H9 (cell line): ENCODE results near the gene HSDL2. TPM values are rescaled to one million over a fixed set of nuclear protein-coding genes. Genes with fewer than 3 reads are reported as not detected.
"Not testable (repeated sequence)": the region's sequence is repeated elsewhere in the genome, so short reads cannot be mapped to it uniquely, and the experiment has no call there.

ENCODE experiments used
- DNase-seq: peaks from one replicate; pipeline ENCODE4 v3.0.0-alpha.2; 2017
- H2AFZ ChIP-seq: one replicate; pipeline ENCODE4 v1.6.1; 2013; ENCODE audit warnings: mild to moderate bottlenecking, low read length, control low read depth, moderate library complexity
- H2AK5ac ChIP-seq: 2 replicates; pipeline ENCODE4 v1.6.1; 2013; ENCODE audit warnings: low read length, control low read depth, mixed read lengths; ENCODE audit not compliant: insufficient read length
- H2BK120ac ChIP-seq: one replicate; pipeline ENCODE4 v1.6.1; 2013; ENCODE audit warnings: low read depth, mild to moderate bottlenecking, low read length, control low read depth, inconsistent platforms; ENCODE audit not compliant: poor library complexity, severe bottlenecking
- H2BK12ac ChIP-seq: 2 replicates; pipeline ENCODE4 v1.6.1; 2013; ENCODE audit warnings: low read length, control low read depth, mixed read lengths, low read depth; ENCODE audit not compliant: insufficient read length
- H2BK15ac ChIP-seq: 2 replicates; pipeline ENCODE4 v1.6.1; 2013; ENCODE audit warnings: low read depth, low read length, control low read depth
- H2BK20ac ChIP-seq: one replicate; pipeline ENCODE4 v1.6.1; 2013; ENCODE audit warnings: low read depth, mild to moderate bottlenecking, low read length, control low read depth, inconsistent platforms; ENCODE audit not compliant: poor library complexity, severe bottlenecking
- H2BK5ac ChIP-seq: 2 replicates; pipeline ENCODE4 v1.6.1; 2013; ENCODE audit warnings: low read length, control low read depth, mixed read lengths; ENCODE audit not compliant: insufficient read length
- H3K14ac ChIP-seq: 2 replicates; pipeline ENCODE4 v1.6.1; 2013; ENCODE audit warnings: low read length, control low read depth; ENCODE audit not compliant: insufficient read depth
- H3K18ac ChIP-seq: 2 replicates; pipeline ENCODE4 v1.6.1; 2013; ENCODE audit warnings: low read depth, mild to moderate bottlenecking, mixed read lengths, low read length, control low read depth; ENCODE audit not compliant: insufficient read length
- H3K23ac ChIP-seq: 2 replicates; pipeline ENCODE4 v1.6.1; 2013; ENCODE audit warnings: low read length, control low read depth, mixed read lengths, low read depth; ENCODE audit not compliant: insufficient read length
- H3K23me2 ChIP-seq: 2 replicates; pipeline ENCODE4 v1.6.1; 2013; ENCODE audit warnings: low read depth, mild to moderate bottlenecking, mixed read lengths, low read length, control low read depth; ENCODE audit not compliant: insufficient read length, poor library complexity, severe bottlenecking
- H3K27ac ChIP-seq: 2 replicates; pipeline ENCODE4 v1.5.1; 2013; ENCODE audit warnings: low read length, control low read depth, mixed read lengths, low read depth; ENCODE audit not compliant: insufficient read length
- H3K27me3 ChIP-seq: 2 replicates; pipeline ENCODE4 v1.6.1; 2013; ENCODE audit warnings: low read length, control low read depth, inconsistent platforms; ENCODE audit not compliant: insufficient read depth
- H3K4ac ChIP-seq: 2 replicates; pipeline ENCODE4 v1.6.1; 2013; ENCODE audit warnings: low read depth, mild to moderate bottlenecking, control low read depth, inconsistent platforms, low read length, moderate library complexity
- H3K4me1 ChIP-seq: 2 replicates; pipeline ENCODE4 v1.6.1; 2013; ENCODE audit warnings: low read length, control low read depth, inconsistent platforms; ENCODE audit not compliant: insufficient read depth
- H3K4me2 ChIP-seq: 2 replicates; pipeline ENCODE4 v1.6.1; 2013; ENCODE audit warnings: low read length, control low read depth, mixed read lengths; ENCODE audit not compliant: insufficient read length, insufficient read depth
- H3K56ac ChIP-seq: 2 replicates; pipeline ENCODE4 v1.6.1; 2013; ENCODE audit warnings: low read depth, mild to moderate bottlenecking, mixed read lengths, low read length, control low read depth; ENCODE audit not compliant: insufficient read length
- H3K79me1 ChIP-seq: 2 replicates; pipeline ENCODE4 v1.6.1; 2013; ENCODE audit warnings: low read depth, mild to moderate bottlenecking, moderate library complexity, low read length, control low read depth, inconsistent platforms; ENCODE audit not compliant: insufficient read depth, poor library complexity, severe bottlenecking
- H3K79me2 ChIP-seq: 2 replicates; pipeline ENCODE4 v1.6.1; 2013; ENCODE audit warnings: low read length, control low read depth, inconsistent platforms; ENCODE audit not compliant: insufficient read depth
- H3K9ac ChIP-seq: 2 replicates; pipeline ENCODE4 v1.6.1; 2013; ENCODE audit warnings: low read length, control low read depth, mixed read lengths; ENCODE audit not compliant: insufficient read length; ENCODE audit errors: extremely low read depth
- H3K9me3 ChIP-seq: one replicate; pipeline ENCODE4 v1.6.1; 2013; ENCODE audit warnings: low read depth, low read length, inconsistent platforms; ENCODE audit not compliant: control insufficient read depth
- H3T11ph ChIP-seq: one replicate; pipeline ENCODE4 v1.6.1; 2013; ENCODE audit warnings: mild to moderate bottlenecking, low read length, control low read depth, inconsistent platforms
- H4K20me1 ChIP-seq: one replicate; pipeline ENCODE4 v1.6.1; 2013; ENCODE audit not compliant: control insufficient read depth, insufficient read length, insufficient read depth
- H4K5ac ChIP-seq: 2 replicates; pipeline ENCODE4 v1.6.1; 2013; ENCODE audit warnings: low read depth, mild to moderate bottlenecking, mixed read lengths, low read length, control low read depth; ENCODE audit not compliant: insufficient read length
- H4K8ac ChIP-seq: replicated peaks from 2 replicates; pipeline ENCODE4 v1.6.1; 2013; ENCODE audit warnings: low read length, control low read depth, mixed read lengths, low read depth; ENCODE audit not compliant: insufficient read length
- H4K91ac ChIP-seq: 2 replicates; pipeline ENCODE4 v1.6.1; 2013; ENCODE audit warnings: low read depth, mild to moderate bottlenecking, moderate library complexity, mixed read lengths, low read length, control low read depth; ENCODE audit not compliant: insufficient read length
- H3K27ac Mint-ChIP-seq, 3 experiments: 2 replicates in 2 of 3; 3 replicates in 1 of 3; pipeline ENCODE4 v1.8.0; 2020 to 2021; ENCODE audit warnings: mixed read lengths in 3 of 3, mild to moderate bottlenecking in 1 of 3, moderate library complexity in 1 of 3
- H3K27me3 Mint-ChIP-seq: 2 replicates; pipeline ENCODE4 v1.8.0; 2021; ENCODE audit warnings: low read depth, mild to moderate bottlenecking, moderate library complexity, mixed read lengths
- H3K36me3 Mint-ChIP-seq, 3 experiments: 2 replicates in 2 of 3; 3 replicates in 1 of 3; pipeline ENCODE4 v1.8.0; 2020 to 2021; ENCODE audit warnings: low read depth in 3 of 3, mixed read lengths in 3 of 3; ENCODE audit not compliant: insufficient read depth in 1 of 3
- H3K4me1 Mint-ChIP-seq, 2 experiments: 2 replicates each; pipeline ENCODE4 v1.8.0; 2020; ENCODE audit warnings: mixed read lengths in 2 of 2
- H3K4me3 Mint-ChIP-seq, 2 experiments: 2 replicates in 1 of 2; 3 replicates in 1 of 2; pipeline ENCODE4 v1.8.0; 2020 to 2021; ENCODE audit warnings: mild to moderate bottlenecking in 2 of 2, mixed read lengths in 2 of 2, moderate library complexity in 1 of 2
- H3K9me3 Mint-ChIP-seq, 2 experiments: 2 replicates in 1 of 2; 3 replicates in 1 of 2; pipeline ENCODE4 v1.8.0; 2020; ENCODE audit warnings: mild to moderate bottlenecking in 2 of 2, mixed read lengths in 2 of 2, moderate library complexity in 1 of 2
- WGBS: extraction: QIAGEN DNeasy Blood & Tissue Kit; methylation state at CpG from one replicate; pipeline ENCODE4 v1.1.7; 2013; ENCODE audit warnings: missing lambda C conversion rate, low lambda C conversion rate, mixed read lengths; ENCODE audit not compliant: insufficient read length; ENCODE audit errors: extremely low coverage; 5-methylcytosine and 5-hydroxymethylcytosine counted together
- total RNA-seq: library from RNA; stranded (reverse); gene quantifications from 2 replicates; pipeline ENCODE4 v1.2.1, GENCODE V29; 2021
- TF ChIP-seq, protein P1 (sequence below): fragments of 200-600 bp; sonication (generic); conservative IDR thresholded peaks from 3 replicates; pipeline ENCODE4 v1.8.0; 2021; ENCODE audit warnings: antibody characterized with exemption, mild to moderate bottlenecking

The HSDL2 gene
- total RNA-seq, 1 experiment from 2014 or later, result 16.6 TPM

DNA sequence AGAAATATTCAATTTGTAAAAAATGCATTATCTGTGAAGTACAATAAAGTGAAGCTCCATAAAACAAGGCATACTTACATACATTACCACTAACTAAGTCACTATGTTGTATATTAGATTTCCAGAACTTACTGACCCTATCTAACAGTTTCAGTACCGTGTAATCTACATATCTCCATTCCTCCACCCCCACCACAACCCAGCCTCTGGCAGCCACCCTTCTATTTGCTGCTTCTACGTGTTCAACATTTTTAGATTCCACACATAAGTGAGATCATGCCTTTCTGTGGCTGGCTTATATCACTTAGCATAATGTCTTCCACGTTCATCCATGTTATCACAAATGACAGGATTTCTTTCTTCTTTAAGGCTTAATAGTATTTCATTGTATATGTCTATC lies 15.1 kb upstream of the HSDL2 start:
- Mint-ChIP-seq H3K4me1 (0 out of 4 replicates have a peak, but pooled peaks cover 0 to 5% of the 10 kb centered on the region in 2 experiments), H3K4me3 (no peak overlapping the region)
- no peak overlapping the region for H2BK12ac ChIP-seq

DNA sequence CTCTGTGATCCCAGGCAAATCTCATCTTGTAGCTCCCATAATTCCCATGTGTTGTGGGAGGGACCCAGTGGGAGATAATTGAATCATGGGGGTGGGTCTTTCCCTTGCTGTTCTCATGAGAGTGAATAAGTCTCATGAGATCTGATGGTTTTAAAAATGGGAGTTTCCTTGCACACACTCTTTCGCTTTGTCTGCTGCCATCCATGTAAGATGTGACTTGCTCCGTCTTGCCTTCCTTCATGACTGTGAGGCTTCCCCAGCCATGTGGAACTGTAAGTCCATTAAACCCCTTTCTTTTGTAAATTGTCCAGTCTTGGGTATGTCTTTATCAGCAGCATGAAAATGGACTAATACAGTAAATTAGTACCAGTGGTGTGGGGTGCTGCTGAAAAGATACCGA lies 14.7 kb upstream of the HSDL2 start:
- not testable (repeated sequence) for H2BK20ac ChIP-seq, H3K23me2 ChIP-seq, H2BK120ac ChIP-seq, H4K91ac ChIP-seq, H3K4me2 ChIP-seq, H4K20me1 ChIP-seq, H3K9me3 ChIP-seq, H3K56ac ChIP-seq, H3K9ac ChIP-seq, H3K4me1 ChIP-seq, H3K18ac ChIP-seq, H4K5ac ChIP-seq, H3K4me3 Mint-ChIP-seq, H2BK12ac ChIP-seq, H3K4me1 Mint-ChIP-seq, H3K23ac ChIP-seq, H3K79me2 ChIP-seq, H3K27ac ChIP-seq, H3K4ac ChIP-seq, H2BK15ac ChIP-seq, H3K79me1 ChIP-seq, DNase-seq, H3K27me3 Mint-ChIP-seq, H3K27me3 ChIP-seq, H2AFZ ChIP-seq, H2AK5ac ChIP-seq, H3T11ph ChIP-seq, H4K8ac ChIP-seq, H2BK5ac ChIP-seq, H3K14ac ChIP-seq, H3K27ac Mint-ChIP-seq
- no CpG with 5 or more reads among the region's 3 CpGs for WGBS
- Mint-ChIP-seq H3K9me3 (peaks cover 40 to 43% of the 10 kb centered on the region in 2 experiments), H3K36me3 (peaks cover 20 to 36% (median 24%) of the 10 kb centered on the region in 3 experiments)

More for the DNA sequence above, 15.1 kb upstream of the HSDL2 start:
- Histone ChIP-seq H3K79me1 (no peaks in the 10 kb centered on the region), H3K23me2 (no peaks in the 10 kb centered on the region), H3K27me3 (no peaks in the 10 kb centered on the region), H4K5ac (no peak overlapping the region), H2BK120ac (no peak overlapping the region), H3T11ph (no peak overlapping the region), H3K4me1 (no peaks in the 10 kb centered on the region), H3K18ac (no peak overlapping the region), H2BK15ac (no peak overlapping the region), H3K9ac (no peak overlapping the region), H3K56ac (no peak overlapping the region), H4K8ac (no peak overlapping the region), H3K4ac (no peak overlapping the region), H4K91ac (no peak overlapping the region), H2AFZ (no peak overlapping the region), H3K23ac (no peak overlapping the region), H3K4me2 (no peak overlapping the region), H3K9me3 (no peaks in the 10 kb centered on the region), H3K79me2 (no peaks in the 10 kb centered on the region), H2BK5ac (no peak overlapping the region), H2AK5ac (no peak overlapping the region), H3K14ac (no peak overlapping the region), H4K20me1 (no peaks in the 10 kb centered on the region), H3K27ac (no peak overlapping the region), H2BK20ac (no peak overlapping the region)
- peaks cover 15 to 34% (median 24%) of the 10 kb centered on the region in 3 experiments for H3K36me3 Mint-ChIP-seq
- H3K9me3 Mint-ChIP-seq, result peaks cover 37 to 38% of the 10 kb centered on the region in 2 experiments
- DNase-seq, result no peak
- no peak overlapping the region for H3K27ac Mint-ChIP-seq
- no CpG with 5 or more reads among the region's 3 CpGs for WGBS
- TF ChIP-seq, protein P1, sequence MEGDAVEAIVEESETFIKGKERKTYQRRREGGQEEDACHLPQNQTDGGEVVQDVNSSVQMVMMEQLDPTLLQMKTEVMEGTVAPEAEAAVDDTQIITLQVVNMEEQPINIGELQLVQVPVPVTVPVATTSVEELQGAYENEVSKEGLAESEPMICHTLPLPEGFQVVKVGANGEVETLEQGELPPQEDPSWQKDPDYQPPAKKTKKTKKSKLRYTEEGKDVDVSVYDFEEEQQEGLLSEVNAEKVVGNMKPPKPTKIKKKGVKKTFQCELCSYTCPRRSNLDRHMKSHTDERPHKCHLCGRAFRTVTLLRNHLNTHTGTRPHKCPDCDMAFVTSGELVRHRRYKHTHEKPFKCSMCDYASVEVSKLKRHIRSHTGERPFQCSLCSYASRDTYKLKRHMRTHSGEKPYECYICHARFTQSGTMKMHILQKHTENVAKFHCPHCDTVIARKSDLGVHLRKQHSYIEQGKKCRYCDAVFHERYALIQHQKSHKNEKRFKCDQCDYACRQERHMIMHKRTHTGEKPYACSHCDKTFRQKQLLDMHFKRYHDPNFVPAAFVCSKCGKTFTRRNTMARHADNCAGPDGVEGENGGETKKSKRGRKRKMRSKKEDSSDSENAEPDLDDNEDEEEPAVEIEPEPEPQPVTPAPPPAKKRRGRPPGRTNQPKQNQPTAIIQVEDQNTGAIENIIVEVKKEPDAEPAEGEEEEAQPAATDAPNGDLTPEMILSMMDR, result no peak
- H3K27me3 Mint-ChIP-seq, result no peaks in the 10 kb centered on the region
